HG03469 (cell line): ENCODE results near the gene SPATA21.
A peak's percentile ranks its signal among the peaks of the same experiment; 100 is the strongest.

Experiments
- ATAC-seq: cut with Tn5 transposase; IDR thresholded peaks from one replicate; pipeline ENCODE4 v1.9.1; 2021; ENCODE audit warnings: mild to moderate bottlenecking, moderate library complexity, moderate number of reproducible peaks; ENCODE audit not compliant: unreplicated experiment

SPATA21 gene

GRCh38 chr1:16451841-16452528, 14.8 kb upstream of the SPATA21 start:
- ATAC-seq = no peak

GRCh38 chr1:16450863-16451481, 13.7 kb upstream of the SPATA21 start:
- no peak for ATAC-seq

DNA sequence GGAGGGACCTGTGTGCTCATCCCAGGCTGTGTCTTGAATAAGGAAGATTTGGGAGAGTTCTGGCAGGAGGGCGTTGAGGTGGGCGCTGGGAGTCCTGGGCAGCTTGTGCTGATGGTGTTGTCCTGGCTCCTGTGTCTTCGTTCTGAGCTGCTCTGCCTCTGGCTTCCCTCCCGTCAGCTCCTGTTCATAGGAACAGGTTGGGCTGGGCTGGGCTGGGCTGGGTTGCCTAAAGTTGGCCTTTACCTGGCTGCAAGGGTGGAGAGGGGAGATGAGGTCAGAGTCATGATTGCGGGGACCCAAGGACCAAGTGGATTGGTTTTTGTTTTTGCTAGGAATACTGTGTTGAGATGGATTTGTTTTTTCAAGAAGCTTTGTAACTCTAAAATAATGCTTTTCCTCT, 12.4 kb upstream of the SPATA21 start:
- no peak for ATAC-seq

DNA sequence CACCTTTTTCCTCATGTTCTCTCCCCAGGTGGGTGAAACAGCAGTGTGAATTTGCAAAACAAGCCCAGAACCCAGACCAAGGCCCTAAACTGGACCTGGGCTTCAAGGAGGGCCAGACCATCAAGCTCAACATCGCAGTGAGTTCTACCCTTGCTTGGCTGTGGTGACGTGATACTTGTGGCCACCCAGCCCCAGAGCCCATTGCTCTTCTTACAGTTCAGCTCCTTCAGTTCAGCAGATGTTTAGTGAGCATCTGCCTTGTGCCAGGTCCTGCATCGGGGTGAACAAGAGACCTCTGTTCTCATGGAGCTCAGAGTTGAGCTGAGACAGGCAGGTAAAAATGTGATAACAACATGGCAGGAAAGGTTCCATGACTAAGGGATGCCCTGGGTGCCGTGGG, 11.8 kb upstream of the SPATA21 start:
- no peak for ATAC-seq

GRCh38 chr1:16447641-16448040, 10.4 kb upstream of the SPATA21 start:
- ATAC-seq = no peak

- no peak for ATAC-seq
These were observed 8.9 kb upstream of the SPATA21 start for GRCh38 chr1:16446116-16446515.

DNA sequence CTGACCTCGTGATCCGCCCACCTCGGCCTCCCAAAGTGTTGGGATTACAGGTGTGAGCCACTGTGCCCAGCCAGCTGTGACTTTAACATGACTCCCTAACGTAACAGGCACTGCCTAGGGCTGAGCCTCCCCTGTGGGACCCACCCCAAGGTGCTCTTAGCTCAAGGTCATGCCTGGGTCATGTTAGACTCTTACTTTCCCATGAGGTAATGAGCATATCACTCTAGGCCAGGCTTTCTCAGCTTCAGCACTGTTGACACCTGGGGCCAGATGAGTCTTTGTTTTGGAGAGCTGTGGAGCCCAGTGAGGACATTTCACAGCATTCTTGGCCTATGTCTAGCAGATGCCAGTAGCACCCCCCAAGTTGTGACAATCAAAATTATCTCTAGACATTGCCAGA, 7.8 kb upstream of the SPATA21 start:
- ATAC-seq = no peak

- ATAC-seq = no peak
These were observed 6.9 kb upstream of the SPATA21 start for GRCh38 chr1:16443975-16444770.

DNA sequence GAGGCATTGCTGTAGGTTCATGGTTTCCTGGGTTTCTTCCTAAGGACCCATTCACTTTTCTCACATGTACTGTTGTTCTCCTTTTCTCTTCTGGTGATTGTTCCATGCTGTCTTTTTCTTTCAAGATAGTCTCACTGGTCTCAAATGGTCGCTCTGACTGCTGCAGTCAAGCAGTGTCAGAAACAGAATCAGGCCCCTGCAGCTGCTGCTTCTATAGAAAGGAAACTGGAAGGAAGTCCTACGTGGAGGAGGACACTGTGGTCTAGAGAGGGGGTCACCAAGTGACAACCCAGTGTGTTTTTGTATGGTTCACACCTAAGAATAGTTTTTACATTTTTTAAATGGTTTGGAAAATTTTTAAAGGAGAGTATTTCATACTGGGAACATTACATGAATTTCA, 5.7 kb upstream of the SPATA21 start:
- ATAC-seq = no peak

DNA sequence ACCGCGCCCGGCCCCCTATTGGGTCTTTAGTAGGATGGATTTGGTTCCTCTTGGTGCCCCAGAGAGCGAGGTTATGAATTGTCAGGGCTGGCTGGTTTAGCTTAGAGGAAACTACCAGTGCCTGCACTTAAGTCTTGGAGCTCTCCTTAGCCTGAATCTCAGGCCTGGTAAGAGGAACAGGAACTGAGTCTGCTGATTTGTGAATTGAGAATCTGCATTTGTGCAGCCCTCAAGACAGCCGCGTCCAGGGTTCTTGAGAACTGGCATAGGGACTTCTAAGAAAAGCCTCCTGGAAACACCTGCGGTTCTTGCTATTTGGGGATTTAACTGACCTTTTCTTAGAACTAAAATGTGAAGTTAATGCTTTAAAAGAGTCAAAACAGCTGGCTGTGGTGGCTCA, 5.0 kb upstream of the SPATA21 start:
- no peak for ATAC-seq

DNA sequence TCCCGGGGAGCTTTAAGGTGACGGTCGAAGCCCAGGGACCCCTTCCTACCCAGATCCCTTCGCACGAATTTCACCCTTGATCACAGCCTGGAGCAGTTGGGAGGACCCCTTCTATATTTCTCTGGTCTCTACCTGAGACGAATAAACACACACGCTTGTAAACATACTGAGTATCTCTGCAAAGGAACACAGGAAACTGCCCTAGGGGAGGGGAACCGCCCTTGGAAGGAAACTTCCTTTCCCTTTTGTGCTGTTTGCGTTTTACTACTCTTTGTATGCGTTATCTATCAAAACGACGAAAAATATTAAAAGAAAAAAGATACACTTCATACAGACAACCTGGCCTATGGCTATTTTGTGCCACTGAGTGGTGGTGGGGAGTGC, 4.0 kb upstream of the SPATA21 start:
- ATAC-seq = no peak

GRCh38 chr1:16440470-16441281, 3.5 kb upstream of the SPATA21 start, which contains the start of gene NECAP2:
NECAP2 (plus strand) TSS chr1:16440724; CDS start chr1:16440762, 38 bp downstream.
- peak; percentile 74 for ATAC-seq

- no peak for ATAC-seq
These were observed 2.9 kb upstream of the SPATA21 start for GRCh38 chr1:16440131-16440469.

- no peak for ATAC-seq
These were observed 1.7 kb upstream of the SPATA21 start for GRCh38 chr1:16438924-16439323.

DNA sequence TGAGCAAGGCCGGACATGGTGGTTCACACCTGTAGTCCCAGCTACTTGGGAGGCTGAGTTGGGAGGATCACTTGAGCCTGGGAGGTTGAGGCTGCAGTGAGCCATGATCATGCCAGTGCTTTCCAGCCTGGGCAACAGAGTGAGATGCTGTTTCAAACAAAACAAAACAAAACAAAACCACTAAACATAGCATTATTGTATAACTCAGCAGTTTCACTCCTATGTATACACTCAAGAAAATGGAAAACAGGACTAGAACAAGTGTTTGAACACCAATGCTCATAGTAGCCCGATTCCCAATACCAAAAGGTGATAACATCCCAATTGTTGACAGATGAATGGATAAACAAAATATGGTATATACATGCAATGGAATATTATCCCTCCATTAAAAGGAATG, 1.3 kb upstream of the SPATA21 start:
- ATAC-seq = no peak

DNA sequence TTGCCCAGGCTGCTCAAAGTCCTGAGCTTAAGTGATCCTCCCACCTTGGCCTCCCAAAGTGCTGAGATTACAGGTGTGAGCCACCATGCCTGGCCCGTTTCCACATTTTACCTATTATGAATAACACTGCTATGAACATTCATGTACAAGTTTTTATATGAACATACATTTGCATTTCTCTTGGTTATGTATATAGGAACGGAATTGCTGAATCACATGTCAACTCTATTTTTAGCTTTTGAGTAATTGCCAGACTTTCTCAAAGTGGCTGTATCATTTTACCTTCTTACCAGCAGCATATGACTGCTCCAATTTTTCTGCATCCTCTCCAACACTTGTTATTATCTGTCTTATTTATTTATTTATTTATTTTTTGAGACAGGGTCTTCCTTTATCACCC, 2.7 kb downstream of the SPATA21 start:
- ATAC-seq = no peak

DNA sequence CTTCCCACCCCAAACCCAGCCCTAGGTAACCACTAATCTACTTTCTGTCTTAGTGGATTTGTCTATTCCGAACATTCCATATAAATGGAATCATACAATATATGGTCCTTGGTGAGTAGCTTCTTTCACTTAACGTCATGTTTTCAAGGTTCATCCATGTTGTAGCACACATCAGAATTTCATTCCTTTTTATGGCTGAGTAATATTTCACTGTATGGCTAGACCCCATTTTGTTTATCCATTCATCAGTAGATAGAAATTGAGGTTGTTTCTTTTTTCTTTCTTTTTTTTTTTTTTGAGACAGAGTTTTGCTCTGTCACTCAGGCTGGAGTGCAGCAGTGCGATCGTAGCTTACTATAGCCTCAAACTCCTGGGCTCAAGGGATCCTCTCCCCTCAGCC, 3.2 kb downstream of the SPATA21 start:
- ATAC-seq = no peak

- ATAC-seq = no peak
These were observed 4.2 kb downstream of the SPATA21 start for GRCh38 chr1:16433030-16433429.

- ATAC-seq = no peak
These were observed 6.6 kb downstream of the SPATA21 start for GRCh38 chr1:16430606-16431005.

DNA sequence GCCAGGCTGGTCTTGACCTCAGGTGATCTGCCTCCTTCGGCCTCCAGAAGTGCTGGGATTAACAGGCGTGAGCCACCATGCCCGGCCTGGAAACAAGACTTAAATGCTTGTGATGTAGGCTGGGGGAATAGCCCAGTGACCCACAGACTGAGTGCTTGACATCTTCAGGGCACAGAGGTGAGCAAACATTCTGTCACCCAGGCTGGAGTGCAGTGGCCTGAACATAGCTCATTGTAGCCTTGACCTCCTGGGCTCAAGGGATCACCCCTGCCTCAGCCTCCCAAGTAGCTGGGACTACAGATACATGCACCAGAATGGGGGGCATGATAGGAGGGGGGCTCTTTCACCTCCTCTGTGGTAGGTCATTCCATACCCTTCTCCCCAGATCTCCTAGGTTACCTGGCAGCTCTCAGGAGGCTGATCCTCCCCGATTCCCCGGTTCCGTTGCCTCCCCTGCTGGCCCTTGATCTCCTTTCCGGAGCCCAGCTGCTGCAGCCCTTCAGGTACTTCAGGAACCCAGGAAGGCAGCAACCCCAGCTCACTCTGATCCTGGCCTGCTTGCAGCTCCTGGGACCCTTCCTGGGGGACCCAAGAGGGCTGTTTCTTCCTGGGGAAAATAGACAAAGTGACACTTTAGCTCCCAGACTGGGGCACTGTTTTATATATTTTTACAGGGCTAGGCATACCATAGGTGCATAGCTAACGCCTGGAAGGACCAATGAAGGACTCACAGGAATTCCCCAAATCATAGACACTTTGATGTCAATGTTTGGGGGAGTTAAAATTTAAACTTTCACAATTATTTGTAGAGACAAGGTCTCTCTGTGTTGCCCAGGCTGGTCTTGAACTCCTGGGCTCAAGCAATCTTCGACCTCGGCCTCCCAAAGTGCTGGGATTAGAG, 11.8 kb downstream of the SPATA21 start:
- ATAC-seq = no peak
